Type B pancreatic cell (in vitro differentiated cells): ENCODE results near the gene MDH1B. TPM values are rescaled to one million over a fixed set of nuclear protein-coding genes. Genes with fewer than 3 reads are reported as not detected.

Source experiments
- DNase-seq: peaks from one replicate; pipeline ENCODE4 v3.0.0; 2021; ENCODE audit warnings: mixed read lengths; ENCODE audit not compliant: unreplicated experiment; ENCODE audit errors: extremely low spot score
- H3K27ac Mint-ChIP-seq: 2 replicates; pipeline ENCODE4 v1.8.0; 2021; ENCODE audit warnings: mild to moderate bottlenecking, mixed read lengths
- H3K27me3 Mint-ChIP-seq: 2 replicates; pipeline ENCODE4 v1.8.0; 2021; ENCODE audit warnings: mixed read lengths
- H3K36me3 Mint-ChIP-seq: 2 replicates; pipeline ENCODE4 v1.8.0; 2021; ENCODE audit warnings: mixed read lengths
- H3K4me1 Mint-ChIP-seq: one replicate; pipeline ENCODE4 v1.8.0; 2021; ENCODE audit warnings: mixed read lengths; ENCODE audit not compliant: unreplicated experiment
- H3K4me3 Mint-ChIP-seq: 2 replicates; pipeline ENCODE4 v1.8.0; 2021; ENCODE audit warnings: mild to moderate bottlenecking, mixed read lengths
- H3K9me3 Mint-ChIP-seq: 2 replicates; pipeline ENCODE4 v1.8.0; 2021; ENCODE audit warnings: mixed read lengths
- CTCF ChIP-seq: fragments of 200-600 bp; sonication (generic); conservative IDR thresholded peaks from 2 replicates; pipeline ENCODE4 v1.5.0; 2021; ENCODE audit warnings: antibody characterized with exemption, mild to moderate bottlenecking
- total RNA-seq: library from RNA; stranded (reverse); gene quantifications from 2 replicates; pipeline ENCODE4 v1.2.1, GENCODE V29; 2021; ENCODE audit warnings: low replicate concordance

Gene MDH1B
- total RNA-seq, 1 donor from 2014 or later: 4.7 TPM

- Mint-ChIP-seq H3K4me3 (no peak overlapping the region), H3K27ac (no peak overlapping the region), H3K9me3 (no peaks in the 10 kb centered on the region), H3K27me3 (peaks cover 35% of the 10 kb centered on the region), H3K4me1 (no peaks in the 10 kb centered on the region), H3K36me3 (no peaks in the 10 kb centered on the region)
- DNase-seq: no peak
- no peak for TF ChIP-seq CTCF
Measured at GRCh38 chr2:206728277-206729199, 36.6 kb downstream of the MDH1B start.

- DNase-seq: no peak
- no peaks in the 10 kb centered on the region for H3K9me3 Mint-ChIP-seq
- H3K4me1 Mint-ChIP-seq: no peaks in the 10 kb centered on the region
- TF ChIP-seq CTCF: no peak
- no peaks in the 10 kb centered on the region for H3K36me3 Mint-ChIP-seq
- H3K27ac Mint-ChIP-seq: no peak overlapping the region
- peaks cover 28% of the 10 kb centered on the region for H3K27me3 Mint-ChIP-seq
- H3K4me3 Mint-ChIP-seq: no peak overlapping the region
Measured at GRCh38 chr2:206727287-206727686, 37.8 kb downstream of the MDH1B start.

GRCh38 chr2:206723288-206723687 lies 41.8 kb downstream of the MDH1B start:
- Mint-ChIP-seq H3K27me3 (peaks cover 12% of the 10 kb centered on the region), H3K9me3 (no peaks in the 10 kb centered on the region), H3K4me3 (no peak overlapping the region), H3K27ac (no peak overlapping the region), H3K4me1 (no peaks in the 10 kb centered on the region), H3K36me3 (no peaks in the 10 kb centered on the region)
- DNase-seq: no peak
- no peak for TF ChIP-seq CTCF

GRCh38 chr2:206721256-206721920 lies 43.7 kb downstream of the MDH1B start:
- H3K27me3 Mint-ChIP-seq: peaks cover 6% of the 10 kb centered on the region
- H3K36me3 Mint-ChIP-seq: no peaks in the 10 kb centered on the region
- H3K4me3 Mint-ChIP-seq: no peak overlapping the region
- no peak overlapping the region for H3K27ac Mint-ChIP-seq
- H3K4me1 Mint-ChIP-seq: no peaks in the 10 kb centered on the region
- no peak for DNase-seq
- TF ChIP-seq CTCF: no peak
- H3K9me3 Mint-ChIP-seq: no peaks in the 10 kb centered on the region

- H3K27me3 Mint-ChIP-seq: peaks cover 12% of the 10 kb centered on the region
- DNase-seq: no peak
- H3K9me3 Mint-ChIP-seq: no peaks in the 10 kb centered on the region
- H3K36me3 Mint-ChIP-seq: no peaks in the 10 kb centered on the region
- H3K27ac Mint-ChIP-seq: no peak within 1 kb of the TSS
- no peaks in the 10 kb centered on the region for H3K4me1 Mint-ChIP-seq
- no peak for TF ChIP-seq CTCF
- no peak within 1 kb of the TSS for H3K4me3 Mint-ChIP-seq
Measured at GRCh38 chr2:206718296-206718695, 46.8 kb downstream of the MDH1B start, which contains the start of gene DYTN. Gene DYTN, minus strand, starts transcription at chr2:206718396. Its CDS starts 117 bp downstream, at chr2:206718279.
